GM18907 (cell line): Measurements from ENCODE around the gene OSTN.
"Not testable (repeated sequence)": the region's sequence is repeated elsewhere in the genome, so short reads cannot be mapped to it uniquely, and the experiment has no call there.

Experiments used
- ATAC-seq: cut with Tn5 transposase; IDR thresholded peaks from one replicate; pipeline ENCODE4 v1.9.1; 2021; ENCODE audit warnings: mild to moderate bottlenecking, moderate library complexity; ENCODE audit not compliant: unreplicated experiment

Gene OSTN

DNA sequence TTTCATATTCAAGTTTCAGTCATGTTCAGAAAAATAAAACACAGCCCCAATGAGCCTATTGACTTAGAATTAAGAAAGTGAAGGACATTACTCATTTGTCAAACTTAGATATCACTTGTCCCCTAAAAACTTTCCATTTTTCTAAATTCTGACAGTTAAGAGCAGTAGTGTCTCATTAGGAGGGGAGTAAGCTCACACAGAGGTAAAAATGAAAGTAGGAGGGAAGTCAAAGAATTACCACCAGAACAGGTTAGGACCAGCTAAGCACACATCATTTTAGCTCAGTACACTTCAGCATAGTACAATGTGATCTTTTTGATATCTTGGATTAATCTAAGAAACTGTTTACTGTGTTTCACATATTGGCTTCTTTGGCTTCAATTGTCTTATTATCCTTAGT lies 64.3 kb downstream of the OSTN start:
- ATAC-seq: peak; percentile 87

DNA sequence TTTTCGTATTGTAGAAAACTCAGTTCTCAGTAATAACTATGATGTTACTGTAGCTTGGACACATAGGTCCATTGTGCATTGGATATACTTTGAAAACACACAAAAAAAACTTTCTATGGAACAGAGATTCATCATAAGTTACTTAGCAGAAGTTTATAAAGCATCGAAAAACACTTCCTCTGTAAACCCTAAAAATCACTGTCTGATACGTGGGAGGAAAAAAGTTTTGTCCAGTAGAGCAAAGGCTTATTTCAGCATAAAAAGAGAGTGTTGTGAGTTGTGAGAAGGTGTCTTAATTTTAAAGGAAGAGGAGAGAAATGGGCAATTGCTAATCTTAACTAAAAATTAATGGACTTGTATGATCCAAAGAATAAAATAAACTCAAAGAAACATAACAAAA lies 64.8 kb downstream of the OSTN start:
- ATAC-seq: no peak

DNA sequence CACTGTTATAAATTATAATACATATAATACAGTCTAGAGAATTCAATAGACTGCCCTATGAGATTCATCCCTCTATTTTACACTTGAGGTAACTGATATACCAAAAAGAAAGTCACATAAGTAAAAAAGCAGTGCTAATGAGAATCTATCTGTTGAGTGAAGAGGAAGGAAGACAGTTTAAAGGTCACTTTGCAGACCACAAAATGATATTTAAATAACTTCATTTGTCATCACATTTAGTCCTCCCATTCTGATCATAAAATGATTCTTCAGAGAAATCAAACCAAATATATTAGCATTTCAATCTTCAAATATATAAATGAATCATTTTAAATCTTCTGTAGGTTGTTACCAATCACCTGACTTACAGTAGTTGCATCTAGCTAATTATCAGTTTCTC lies 69.7 kb downstream of the OSTN start:
- no peak for ATAC-seq

DNA sequence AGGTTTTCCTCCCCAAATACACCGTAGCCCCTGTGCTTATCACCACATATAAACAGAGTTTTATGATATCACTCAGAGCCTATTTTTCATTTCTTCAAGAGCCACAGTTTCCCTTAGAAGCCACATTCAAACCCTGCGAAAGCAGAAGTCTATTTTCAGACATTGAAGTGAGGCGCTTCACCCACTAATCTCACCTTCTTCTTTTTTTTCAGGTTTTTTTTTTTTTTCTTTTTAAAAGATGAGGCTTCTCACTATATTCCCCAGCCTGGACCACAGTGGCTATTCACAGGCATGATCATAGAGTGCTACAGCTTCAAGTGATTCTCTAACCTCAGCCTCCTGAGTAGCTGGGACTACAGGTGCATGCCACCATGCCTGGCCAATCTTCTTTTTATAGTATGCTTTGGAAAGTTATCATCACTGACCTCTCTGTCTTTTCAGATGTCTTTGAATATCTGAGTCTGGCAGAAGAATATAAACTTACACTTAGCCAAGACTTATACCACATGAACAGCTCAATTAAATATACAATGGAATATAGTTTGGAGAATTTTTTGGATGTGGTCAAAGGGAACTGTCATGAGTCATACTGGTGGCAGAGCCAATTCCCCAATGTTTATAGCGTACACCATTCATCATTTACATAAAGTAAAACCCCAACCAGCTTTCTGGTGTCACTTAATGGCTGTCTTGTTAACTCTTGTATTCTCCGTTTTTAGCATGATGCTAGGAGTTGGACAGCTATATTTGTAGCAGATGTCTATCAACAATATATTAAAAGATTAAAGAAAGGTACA lies 70.4 kb downstream of the OSTN start:
- peak; percentile 69 for ATAC-seq

DNA sequence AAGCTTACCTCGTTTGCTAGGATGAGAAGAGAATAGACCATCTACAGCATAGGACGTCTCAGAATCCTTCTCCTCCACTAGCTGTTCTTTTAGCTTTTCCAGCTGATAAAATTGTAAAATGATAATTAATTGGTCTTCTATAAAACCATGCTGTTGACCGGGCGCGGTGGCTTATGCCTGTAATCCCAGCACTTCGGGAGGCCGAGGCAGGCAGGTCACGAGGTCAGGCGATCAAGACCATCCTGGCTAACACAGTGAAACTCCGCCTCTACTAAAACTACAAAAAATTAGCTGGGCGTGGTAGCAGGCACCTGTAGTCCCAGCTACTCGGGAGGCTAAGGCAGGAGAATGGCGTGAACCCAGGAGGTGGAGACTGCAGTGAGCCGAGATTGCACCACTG lies 76.2 kb downstream of the OSTN start:
- ATAC-seq: not testable (repeated sequence)

DNA sequence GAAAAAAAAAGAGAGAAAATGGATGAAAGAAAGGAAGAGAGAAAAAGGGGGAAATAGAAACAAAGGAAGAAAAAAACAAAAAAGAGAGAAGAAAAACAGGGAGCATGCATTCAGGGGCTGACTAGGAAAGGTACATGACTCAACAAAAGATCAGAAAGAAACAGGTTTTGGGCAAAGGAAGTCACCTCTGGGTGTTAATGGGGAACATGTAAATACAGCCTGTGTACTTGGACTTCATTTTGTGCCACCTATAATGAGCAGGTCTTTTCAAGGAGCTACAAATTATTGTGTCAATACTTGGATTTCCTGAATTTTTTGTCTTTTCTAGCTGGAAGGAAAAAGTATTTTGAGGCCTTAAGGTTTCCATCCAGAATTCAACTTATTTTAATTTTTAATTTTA lies 76.7 kb downstream of the OSTN start:
- no peak for ATAC-seq

DNA sequence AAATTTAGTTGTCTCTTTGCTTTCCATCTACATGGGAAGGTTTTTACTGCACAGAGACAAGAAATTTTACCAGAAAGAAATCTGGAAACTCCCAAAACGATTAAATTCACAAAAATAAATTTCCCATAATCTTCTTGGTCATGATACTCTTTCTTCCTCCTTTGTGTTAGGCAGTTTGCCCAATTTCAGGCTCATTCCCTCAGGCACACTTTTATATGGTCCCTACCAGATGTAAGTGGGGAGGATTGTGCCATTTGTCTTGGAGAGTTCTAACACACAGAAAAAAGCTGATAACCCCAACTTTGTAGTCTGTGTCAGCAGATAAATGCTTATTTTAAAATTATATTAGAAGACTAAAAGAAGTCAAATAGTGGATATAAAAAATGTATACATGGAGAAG lies 81.1 kb downstream of the OSTN start:
- ATAC-seq: no peak

DNA sequence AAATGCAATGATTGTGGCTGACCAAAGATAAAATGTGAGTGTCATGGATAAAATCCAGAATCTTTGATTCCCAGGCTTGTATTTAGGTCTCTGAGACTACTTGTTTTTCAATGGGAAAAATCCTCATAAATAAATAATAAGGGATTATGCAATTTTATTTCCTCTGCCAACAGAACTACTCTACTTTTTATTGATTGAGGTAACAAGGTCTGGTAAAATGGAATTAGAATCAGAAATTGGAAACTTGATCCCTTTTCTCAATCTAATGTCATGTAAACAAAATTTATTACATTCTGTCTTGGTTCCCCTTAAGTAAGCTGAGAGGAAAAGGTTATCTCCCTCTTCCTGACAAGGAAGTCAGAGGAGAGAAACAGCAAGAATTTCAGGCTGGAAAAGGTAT lies 81.8 kb downstream of the OSTN start:
- no peak for ATAC-seq

DNA sequence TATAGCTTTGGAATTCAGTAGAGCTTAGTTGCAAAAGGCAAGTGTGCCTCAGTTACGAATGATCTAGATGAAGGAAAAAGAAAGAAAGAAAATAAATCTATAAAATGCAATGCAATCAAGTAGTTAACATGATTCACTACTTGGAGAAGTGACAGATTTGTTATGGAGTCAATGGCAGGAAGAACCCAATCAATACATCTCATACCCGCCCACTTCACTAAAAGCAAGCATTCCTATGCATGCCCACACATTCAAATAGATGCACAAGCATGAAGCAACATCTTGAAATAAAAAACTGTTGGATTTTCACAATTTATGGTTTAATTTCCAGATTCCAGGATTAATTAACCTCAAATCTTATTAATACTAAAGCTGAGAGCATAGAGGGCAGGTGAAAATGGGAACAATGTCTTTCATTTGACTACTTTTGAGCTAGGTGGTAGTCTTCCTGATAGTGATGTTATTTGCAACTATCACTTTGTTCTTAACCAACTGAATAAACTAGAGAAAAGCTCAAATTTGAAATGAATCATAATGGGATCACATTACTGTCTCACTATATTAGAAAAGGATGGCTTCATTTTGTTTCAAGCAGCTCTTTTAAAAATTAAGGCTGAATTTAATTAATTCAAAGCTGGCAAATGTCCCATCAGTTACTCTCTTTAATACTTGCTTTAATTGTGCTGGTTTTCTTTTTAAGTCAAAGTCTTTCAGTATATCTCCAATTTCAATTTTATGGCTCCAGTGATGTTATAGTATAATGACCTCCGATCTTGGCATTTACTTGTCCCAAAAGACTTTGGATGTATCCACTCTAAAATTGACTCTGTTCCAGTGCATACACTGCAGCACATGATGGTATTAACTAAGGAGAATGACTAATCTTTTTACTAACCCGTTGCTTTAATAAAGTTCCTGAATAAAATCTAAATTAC lies 83.5 kb downstream of the OSTN start:
- ATAC-seq: peak; percentile 16

DNA sequence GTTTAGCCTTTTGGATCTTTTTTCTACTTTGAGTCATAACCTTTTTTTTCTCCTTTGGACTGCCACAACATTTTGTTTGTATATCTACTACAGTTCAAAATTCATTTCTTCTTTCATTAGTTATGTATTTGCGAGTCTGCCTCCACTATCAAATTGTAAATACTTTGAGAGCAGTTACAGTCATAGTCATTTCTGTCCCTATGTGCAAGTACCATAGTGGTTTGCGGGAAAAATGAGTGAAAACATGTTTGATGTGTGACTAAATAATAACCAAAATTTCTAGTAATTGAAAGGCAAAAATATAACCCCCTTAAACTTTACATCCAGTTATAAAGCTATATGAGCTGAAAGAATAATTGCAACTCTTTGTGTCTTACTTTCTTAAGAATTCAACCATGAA lies 84.4 kb downstream of the OSTN start:
- ATAC-seq: peak; percentile 67

DNA sequence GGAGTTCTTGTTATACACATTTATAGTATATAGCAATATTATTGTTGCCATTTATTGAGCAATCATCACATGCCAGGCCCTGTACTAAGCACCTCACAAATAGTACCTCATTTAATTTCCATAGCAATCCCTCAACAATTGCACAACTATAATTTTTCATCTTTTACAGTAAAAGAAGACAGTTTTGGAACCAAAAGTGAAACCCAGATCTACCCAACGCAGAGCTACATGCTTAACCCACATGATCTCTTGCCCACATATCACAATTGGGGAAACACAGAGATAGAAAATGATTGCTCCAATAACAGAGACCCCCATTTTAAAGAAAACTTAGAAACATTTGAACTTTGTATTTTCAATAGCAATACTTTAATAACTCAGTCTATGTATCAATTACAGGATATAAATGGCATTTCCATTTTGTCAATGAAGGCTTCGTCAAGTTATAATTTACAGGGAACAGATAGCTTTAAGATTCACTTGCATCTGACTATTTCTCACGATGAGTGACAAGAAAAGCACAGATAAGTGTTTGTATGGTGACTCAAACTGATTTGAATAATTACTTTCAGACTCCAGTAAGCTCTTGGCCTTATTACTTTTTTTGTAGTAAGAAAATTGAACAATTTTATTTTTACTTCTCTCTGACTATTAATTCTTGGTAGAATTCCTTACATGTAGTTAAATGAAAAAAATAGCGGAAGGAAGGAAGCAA lies 91.4 kb downstream of the OSTN start:
- peak; percentile 88 for ATAC-seq

DNA sequence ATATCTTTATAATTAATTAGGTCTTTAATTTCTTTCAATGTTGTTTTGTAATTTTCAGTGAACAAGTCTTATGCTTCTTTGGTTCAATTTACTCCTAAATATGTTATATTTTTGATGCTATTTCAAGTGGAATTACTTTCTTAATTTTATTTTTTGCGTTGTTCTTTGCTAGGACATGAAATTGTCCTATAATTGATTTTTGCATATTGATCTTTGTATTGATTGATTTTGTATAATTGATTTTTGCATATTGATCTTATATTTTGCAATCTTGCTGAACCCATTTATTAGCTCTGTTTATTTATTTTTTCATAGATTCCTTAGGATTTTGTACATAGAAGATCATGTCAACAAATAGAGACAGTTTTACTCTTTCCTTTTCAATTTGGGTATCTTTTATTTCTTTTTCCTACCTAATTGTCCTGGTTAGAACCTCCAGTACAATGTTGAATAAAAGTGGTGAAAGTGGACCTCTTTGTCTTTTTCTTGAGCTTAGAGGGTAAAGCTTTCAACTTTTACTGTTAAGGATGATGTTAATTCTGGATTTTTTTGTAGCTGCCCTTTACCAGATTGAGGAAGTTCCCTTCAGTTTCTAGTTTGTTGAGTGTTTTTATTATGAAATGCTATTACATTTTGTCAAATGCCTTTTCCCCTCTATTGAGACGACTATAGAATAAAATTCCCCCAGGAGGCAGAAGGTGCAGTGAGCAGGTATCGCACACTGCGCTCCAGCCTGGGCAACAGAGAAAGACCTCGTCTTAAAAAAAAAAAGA lies 93.4 kb downstream of the OSTN start:
- no peak for ATAC-seq

DNA sequence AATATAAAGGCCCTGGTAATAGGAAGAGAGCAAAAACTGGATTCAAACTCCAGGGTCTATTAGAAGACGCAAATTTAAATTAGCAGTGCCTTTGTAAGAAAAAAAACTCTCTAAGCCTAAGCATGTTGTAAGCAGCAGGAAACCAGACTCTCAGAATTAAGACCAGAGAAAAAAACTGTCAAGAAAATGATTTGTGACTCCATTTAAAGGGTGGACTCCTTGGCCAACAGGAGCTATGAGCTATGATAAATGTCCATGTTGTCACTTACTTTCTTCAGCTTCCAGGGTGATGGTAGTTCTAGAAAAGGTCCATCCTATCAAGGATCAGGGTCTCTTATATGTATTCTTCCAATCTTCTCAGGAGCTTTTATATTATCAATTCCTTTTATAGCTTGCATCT lies 95.2 kb downstream of the OSTN start:
- no peak for ATAC-seq

DNA sequence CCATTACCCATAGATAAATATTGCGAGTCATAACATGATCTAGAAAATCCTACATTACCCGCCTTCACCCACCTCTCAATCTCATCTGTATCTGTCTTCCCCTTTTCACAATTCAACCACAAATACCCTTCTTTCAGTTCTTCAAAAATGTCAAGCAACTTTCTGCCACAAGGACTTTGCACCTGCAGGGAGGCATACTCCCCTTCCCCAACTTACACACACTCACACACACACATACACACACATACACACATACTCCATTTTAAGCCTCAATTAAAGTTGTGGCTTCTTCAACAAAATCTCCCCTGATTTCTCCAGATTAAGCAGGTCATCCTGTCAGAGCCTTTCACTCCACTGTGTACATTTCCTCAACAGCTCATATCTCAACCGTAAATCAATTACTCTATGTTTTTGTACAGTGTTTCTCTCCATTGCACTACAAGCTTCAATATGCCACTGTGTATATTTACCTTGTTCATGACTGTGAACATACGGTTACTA lies 97.0 kb downstream of the OSTN start:
- peak; percentile 89 for ATAC-seq

DNA sequence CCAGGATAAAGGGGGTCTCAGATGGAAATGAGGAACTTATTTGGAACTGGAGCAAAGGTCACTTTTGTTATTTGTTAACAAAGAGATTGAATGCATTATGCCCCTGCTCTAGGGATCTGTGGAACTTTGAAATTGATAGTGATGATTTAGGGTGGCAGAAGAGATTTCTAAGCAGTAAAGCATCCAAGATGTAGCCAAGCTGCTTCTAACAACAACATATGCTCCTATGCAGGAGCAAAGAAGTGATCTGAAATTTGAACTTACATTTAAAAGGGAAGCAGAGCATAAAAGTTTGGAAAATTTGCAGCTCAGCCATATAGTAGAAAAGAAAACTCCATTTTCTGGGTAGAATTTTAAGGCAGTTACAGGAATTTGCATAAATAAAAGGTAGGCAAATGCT lies 99.8 kb downstream of the OSTN start:
- ATAC-seq: no peak

DNA sequence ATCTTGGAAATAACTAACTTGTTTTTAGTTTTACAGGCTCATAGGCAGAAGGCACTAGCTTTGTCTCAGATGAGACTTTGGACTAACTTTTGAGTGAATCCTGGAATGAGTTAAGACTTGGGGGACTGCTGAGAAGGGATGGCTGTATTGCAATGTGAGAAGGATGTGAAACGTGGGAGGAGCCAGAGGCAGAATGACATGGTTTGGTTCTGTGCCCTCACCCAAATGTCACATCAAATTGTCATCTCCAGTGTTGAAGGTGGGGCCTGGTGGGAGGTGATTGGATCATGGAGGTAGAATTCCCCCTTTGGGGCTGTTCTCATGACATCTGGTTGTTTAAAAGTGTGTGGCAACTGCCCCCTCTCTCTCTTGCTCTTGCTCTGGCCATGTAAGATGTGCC lies 101.4 kb downstream of the OSTN start:
- ATAC-seq: peak; percentile 29

DNA sequence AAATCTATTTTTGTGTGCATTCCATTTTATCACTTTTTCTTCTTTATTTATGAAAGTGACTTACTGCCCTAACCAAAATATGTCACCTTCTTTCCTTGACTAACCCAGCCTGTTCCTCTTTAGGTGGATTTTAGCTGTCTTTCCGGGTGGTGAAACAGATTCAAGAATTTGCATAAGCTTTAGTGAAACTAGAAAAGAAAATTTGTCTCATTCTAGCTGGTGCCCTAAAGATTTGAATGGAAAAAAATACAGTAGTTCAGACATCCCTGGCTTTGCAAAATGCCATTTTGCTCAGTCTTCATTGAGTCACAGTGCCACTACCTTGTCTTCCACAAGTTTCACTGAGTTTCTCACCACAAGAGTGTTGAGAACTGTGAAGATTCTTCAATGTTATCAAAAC lies 102.0 kb downstream of the OSTN start:
- peak; percentile 76 for ATAC-seq

DNA sequence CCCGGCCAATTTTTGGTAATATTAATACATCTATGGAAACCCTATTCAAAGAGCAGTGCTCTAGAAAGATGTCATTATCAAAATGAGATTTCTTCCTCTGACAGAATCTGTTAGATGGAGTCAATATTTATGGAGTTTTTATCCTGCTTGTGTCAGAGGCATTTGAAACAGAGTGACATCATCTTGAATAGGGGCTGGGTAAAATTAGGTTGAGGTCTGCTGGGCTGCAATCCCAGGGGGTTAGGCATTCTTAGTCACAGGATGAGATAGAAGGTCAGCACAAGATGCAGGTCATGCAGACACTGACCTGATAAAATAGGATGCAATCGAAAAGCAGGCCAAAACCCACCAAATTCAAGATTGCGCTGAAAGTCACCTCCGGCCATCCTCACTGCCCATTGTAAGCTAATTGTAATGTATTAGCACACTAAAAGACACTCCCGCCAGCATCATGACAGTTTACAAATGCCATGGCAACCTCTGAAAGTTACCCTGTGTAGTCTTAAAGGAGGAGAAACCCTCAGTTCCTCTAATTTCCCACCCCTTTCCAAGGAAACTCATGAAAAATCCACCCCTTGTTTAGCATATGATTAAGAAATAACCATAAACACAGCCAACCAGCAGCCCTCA lies 102.9 kb downstream of the OSTN start:
- ATAC-seq: no peak

DNA sequence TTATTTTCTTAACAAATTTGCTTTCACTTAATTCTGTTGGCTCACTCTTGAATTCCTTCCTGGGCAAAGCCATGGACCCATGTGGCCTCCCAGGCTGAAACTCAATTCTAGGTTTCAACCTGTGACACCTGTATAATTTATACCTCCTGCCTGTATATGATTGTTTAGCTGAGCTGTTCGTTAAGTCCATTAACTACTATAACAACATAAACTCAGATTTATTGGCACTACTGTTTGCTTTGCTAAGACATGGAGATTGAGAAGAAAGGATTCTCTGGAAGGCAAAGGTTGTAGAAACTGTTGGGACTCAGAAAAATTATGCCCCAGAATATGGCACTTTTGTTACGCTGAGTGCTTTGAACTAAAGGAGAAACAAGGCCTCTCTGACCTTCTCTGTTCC lies 103.4 kb downstream of the OSTN start:
- ATAC-seq: no peak

DNA sequence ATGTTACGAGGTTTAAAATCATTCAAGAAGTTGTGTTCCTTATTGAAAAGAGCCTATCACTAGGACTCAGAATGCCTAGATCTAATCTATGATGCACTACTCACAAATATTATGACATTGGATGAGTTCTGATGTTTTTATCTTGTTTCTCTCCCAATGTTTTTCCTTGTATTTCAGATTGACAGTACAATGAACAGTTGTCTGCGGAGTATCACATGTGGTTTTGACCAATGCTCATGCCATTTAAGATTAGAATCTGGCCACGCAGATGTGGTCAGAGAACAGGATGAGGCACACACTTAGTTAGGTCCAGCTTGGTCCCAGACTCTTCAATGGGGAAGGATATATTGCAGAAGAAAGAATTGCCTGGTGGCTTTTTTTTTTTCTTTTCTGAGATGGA lies 104.6 kb downstream of the OSTN start:
- no peak for ATAC-seq
